Measurements from ENCODE around the gene GP9.

- TF ChIP-seq POLR2A (IDR thresholded peaks at IDR 0.05), result no peak
- TF ChIP-seq POLR2AphosphoS5 (IDR thresholded peaks at IDR 0.05), result no peak
Measured at GRCh38 chr3:129084501-129084900, 23.9 kb downstream of the GP9 start.

Data from suprapubic skin (tissue), 4 donors.